ENCODE data around the gene ZNF527. TPM values are rescaled to one million over a fixed set of nuclear protein-coding genes. Genes with fewer than 3 reads are reported as not detected.

Gene ZNF527
- polyA plus RNA-seq, 10 donors, result 5.0 to 8.7 (median 6.0) TPM

Other genes starting within 250 kb of the ZNF527 start
- gene ZNF585A, start 198.4 kb upstream of the ZNF527 start, polyA plus RNA-seq (ENCODE audit: insufficient read length in 10 of 10), result 10 to 100 TPM in 4 of 10 donors, 1 to 10 TPM in 6; 6.6 to 11.9 (median 9.9) TPM
- 10 to 100 TPM in 6 of 10 donors, 1 to 10 TPM in 4; 8.2 to 13.0 (median 10.5) TPM for gene ZNF585B, start 160.6 kb upstream of the ZNF527 start, polyA plus RNA-seq (ENCODE audit: insufficient read length in 10 of 10)
- gene ZNF383, start 152.9 kb upstream of the ZNF527 start, polyA plus RNA-seq (ENCODE audit: insufficient read length in 10 of 10), result 10 to 100 TPM in 5 of 10 donors, 1 to 10 TPM in 5; 8.4 to 13.1 (median 10.2) TPM
- gene ZNF569, start 96.3 kb downstream of the ZNF527 start, polyA plus RNA-seq (ENCODE audit: insufficient read length in 10 of 10), result 1 to 10 TPM; 6.8 to 10.0 (median 8.4) TPM
- gene ZNF570, start 98.3 kb downstream of the ZNF527 start, polyA plus RNA-seq (ENCODE audit: insufficient read length in 10 of 10), result 1 to 10 TPM; 5.5 to 7.8 (median 6.7) TPM
- gene ZNF793, start 135.8 kb downstream of the ZNF527 start, polyA plus RNA-seq (ENCODE audit: insufficient read length in 10 of 10), result 10 to 100 TPM in 4 of 10 donors, 1 to 10 TPM in 6; 6.9 to 17.5 (median 9.5) TPM
- 1 to 10 TPM; 4.3 to 8.3 (median 5.9) TPM for gene ZNF571, start 223.7 kb downstream of the ZNF527 start, polyA plus RNA-seq (ENCODE audit: insufficient read length in 10 of 10)
- 1 to 10 TPM; 1.3 to 3.5 (median 2.1) TPM for gene ZNF540, start 223.8 kb downstream of the ZNF527 start, polyA plus RNA-seq (ENCODE audit: insufficient read length in 10 of 10)